ENCODE measurements around the gene WIPF1. TPM values are rescaled to one million over a fixed set of nuclear protein-coding genes. Genes with fewer than 3 reads are reported as not detected.

WIPF1 gene
- total and polyA plus RNA-seq, 7 donors = 9.0 to 51.0 (median 37.8) TPM

DNA sequence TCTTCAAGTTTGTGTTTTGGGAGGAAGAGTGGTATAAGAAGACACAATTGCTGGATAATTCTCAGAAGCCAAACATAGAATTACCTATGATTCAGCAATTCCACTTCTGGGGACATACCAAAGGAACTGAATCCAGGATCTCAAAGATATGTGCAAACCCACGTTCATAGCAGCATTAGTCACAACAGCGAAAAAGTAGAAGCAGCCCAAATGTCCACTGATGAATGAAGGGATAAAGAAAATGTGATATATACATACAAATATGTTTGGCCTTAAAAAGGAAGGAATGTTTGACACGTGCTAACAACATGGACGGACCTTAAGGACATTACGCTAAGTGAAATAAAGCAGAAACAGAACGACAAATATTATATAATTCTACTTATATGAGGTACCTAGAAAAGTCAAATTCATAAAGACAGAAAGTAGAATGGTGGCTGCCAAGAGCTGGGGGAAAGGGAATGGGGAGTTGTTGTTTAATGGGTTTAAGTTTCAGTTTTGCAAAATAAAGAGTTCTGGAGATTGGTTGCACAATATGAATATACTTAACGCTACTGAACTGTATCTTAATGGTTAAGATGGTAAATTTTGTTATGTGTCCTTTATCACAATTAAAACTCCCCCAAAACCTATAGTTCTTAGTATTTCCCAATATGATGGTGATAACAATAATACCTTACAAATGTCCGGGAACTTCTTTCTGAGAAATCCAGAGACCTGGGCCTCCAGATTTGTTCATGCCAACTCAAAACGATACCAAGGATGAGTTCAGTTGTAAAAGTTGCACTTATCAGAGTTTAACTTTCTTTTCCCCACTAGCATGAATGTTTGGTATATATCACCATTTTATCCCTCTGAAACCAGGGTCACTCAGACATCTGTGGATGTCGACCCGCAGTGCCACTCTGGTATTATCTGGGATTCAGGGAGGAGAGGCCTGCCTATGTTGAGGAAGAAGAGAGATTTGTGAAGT is 33.7 kb upstream of the WIPF1 start:
- Histone ChIP-seq H3K4me3 (no peak overlapping the region), H3K27ac (peak overlapping the region in 3 of 4 donors; percentile 33 to 78 (median 65)), H3K4me1 (peaks cover 0 to 81% (median 62%) of the 10 kb centered on the region in 4 donors), H3K9me3 (no peaks in the 10 kb centered on the region), H3K27me3 (no peaks in the 10 kb centered on the region), H3K36me3 (no peaks in the 10 kb centered on the region)
- no peak for TF ChIP-seq EP300 (IDR thresholded peaks at IDR 0.05)
- no peak for TF ChIP-seq POLR2A (IDR thresholded peaks at IDR 0.05)
- WGBS, 2 donors = 81 to 87% methylated on average over 11 of the region's 11 CpGs
- intact Hi-C loops (cut with DNase I) = loop anchor here (5.0 kb wide), 1 partner anchor 51 kb away; no protein-coding TSS in a partner anchor
- no peak for DNase-seq

DNA sequence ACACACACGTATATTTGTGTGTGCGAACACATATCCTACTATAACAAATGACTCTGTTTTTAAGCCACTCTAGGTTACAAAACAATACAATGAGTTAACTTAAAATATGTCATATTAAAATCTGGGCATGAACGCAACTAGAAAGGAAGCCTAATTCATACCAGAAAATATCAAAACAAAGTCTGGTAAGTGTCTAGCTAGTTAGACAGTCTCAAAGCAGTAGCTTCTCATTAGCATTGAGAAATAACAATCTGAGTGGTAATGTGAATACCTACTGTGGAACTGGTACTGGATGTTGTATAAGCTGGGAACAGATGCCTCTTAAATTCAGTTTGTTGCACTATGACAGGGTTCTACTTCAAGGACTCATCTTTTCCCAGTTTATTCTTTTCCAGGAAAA is 32.5 kb upstream of the WIPF1 start:
- TF ChIP-seq POLR2AphosphoS5 (IDR thresholded peaks at IDR 0.05) (peak in 2 of 4 donors; percentile 50 to 56), EP300 (IDR thresholded peaks at IDR 0.05) (no peak)
- Histone ChIP-seq H3K4me1 (peaks cover 0 to 73% (median 56%) of the 10 kb centered on the region in 4 donors), H3K9me3 (no peaks in the 10 kb centered on the region), H3K27me3 (no peaks in the 10 kb centered on the region), H3K4me3 (no peak overlapping the region), H3K27ac (peak overlapping the region; percentile 27 to 78 (median 49)), H3K36me3 (no peaks in the 10 kb centered on the region)
- DNase-seq = no peak
- intact Hi-C loops (cut with DNase I) = loop anchor here (5.0 kb wide), 1 partner anchor 52 kb away; no protein-coding TSS in a partner anchor
- 92 to 96% methylated on average over 3 of the region's 3 CpGs for WGBS, 2 donors

DNA sequence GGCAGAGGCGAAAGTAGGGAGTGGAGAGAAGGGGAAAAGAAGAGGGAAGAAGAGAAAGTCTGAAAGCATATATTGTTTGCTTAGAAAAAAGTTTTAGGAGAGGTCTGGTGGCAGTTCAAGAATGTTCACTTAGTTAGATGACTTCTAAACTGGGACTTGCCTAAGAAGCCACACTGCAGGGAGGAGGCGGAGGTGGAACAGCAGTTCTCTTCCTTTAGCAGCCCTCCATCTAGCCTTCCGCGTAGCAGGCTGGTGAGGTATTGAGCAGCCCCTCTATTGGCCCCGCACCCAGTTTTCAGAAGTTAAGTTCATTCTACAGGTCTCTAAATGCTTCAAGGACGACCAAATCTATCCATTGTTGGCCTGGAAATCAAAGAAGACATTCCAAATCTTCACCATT is 31.9 kb upstream of the WIPF1 start:
- no peaks in the 10 kb centered on the region for H3K36me3 ChIP-seq
- intact Hi-C loops (cut with DNase I) = no loop called here
- H3K4me3 ChIP-seq = no peak overlapping the region
- TF ChIP-seq EP300 (IDR thresholded peaks at IDR 0.05) (no peak), POLR2A (IDR thresholded peaks at IDR 0.05) (no peak), POLR2AphosphoS5 (IDR thresholded peaks at IDR 0.05) (no peak)
- TF ChIP-seq, protein P1, sequence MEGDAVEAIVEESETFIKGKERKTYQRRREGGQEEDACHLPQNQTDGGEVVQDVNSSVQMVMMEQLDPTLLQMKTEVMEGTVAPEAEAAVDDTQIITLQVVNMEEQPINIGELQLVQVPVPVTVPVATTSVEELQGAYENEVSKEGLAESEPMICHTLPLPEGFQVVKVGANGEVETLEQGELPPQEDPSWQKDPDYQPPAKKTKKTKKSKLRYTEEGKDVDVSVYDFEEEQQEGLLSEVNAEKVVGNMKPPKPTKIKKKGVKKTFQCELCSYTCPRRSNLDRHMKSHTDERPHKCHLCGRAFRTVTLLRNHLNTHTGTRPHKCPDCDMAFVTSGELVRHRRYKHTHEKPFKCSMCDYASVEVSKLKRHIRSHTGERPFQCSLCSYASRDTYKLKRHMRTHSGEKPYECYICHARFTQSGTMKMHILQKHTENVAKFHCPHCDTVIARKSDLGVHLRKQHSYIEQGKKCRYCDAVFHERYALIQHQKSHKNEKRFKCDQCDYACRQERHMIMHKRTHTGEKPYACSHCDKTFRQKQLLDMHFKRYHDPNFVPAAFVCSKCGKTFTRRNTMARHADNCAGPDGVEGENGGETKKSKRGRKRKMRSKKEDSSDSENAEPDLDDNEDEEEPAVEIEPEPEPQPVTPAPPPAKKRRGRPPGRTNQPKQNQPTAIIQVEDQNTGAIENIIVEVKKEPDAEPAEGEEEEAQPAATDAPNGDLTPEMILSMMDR (IDR thresholded peaks at IDR 0.05) = no peak
- H3K27ac ChIP-seq = peak overlapping the region in 3 of 4 donors; percentile 33 to 78 (median 65)
- H3K9me3 ChIP-seq = no peaks in the 10 kb centered on the region
- WGBS, 2 donors = 92 to 94% methylated on average over 6 of the region's 6 CpGs
- no peak for DNase-seq
- H3K27me3 ChIP-seq = no peaks in the 10 kb centered on the region
- peaks cover 0 to 70% (median 50%) of the 10 kb centered on the region in 4 donors for H3K4me1 ChIP-seq

DNA sequence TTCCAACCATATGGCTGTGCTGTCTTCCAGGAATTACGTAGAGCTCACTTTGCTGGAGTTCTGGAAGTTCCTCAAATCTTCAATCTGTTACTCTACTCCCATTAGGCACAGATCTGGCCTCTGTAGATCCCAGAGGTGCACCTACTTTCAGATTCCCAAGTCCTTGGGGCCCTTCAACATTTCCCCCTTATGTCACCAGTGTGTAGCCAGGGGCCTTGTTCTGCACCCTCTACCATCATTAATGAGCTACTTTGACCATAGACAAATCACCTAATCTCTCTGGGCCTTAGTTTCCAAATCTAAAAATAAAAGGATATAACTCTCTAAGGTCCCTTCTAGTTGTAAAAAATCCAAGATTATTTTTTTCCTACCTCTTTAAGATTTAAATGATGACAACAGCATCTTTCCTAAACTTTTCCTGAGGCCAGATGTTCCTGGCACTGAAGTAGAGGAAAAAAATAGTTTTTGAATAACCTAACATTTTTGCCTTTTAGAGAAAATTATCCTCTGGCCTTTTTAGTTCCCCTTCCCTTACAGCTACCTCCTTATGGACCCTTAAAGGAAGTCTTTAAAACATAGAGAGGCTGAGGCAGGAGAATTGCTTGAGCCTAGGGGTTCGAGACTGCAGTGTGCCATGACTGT is 31.0 kb upstream of the WIPF1 start:
- Histone ChIP-seq H3K4me3 (no peak overlapping the region), H3K4me1 (peaks cover 0 to 69% (median 42%) of the 10 kb centered on the region in 4 donors), H3K27me3 (no peaks in the 10 kb centered on the region), H3K36me3 (no peaks in the 10 kb centered on the region), H3K27ac (peak overlapping the region in 2 of 4 donors; percentile 65 to 78), H3K9me3 (no peaks in the 10 kb centered on the region)
- no peak for DNase-seq
- TF ChIP-seq POLR2A (IDR thresholded peaks at IDR 0.05) (no peak), POLR2AphosphoS5 (IDR thresholded peaks at IDR 0.05) (no peak), EP300 (IDR thresholded peaks at IDR 0.05) (no peak)
- TF ChIP-seq, protein P1 (IDR thresholded peaks at IDR 0.05) = no peak
- WGBS, 2 donors = 90 to 96% methylated on average over 2 of the region's 2 CpGs
- intact Hi-C loops (cut with DNase I) = no loop called here

DNA sequence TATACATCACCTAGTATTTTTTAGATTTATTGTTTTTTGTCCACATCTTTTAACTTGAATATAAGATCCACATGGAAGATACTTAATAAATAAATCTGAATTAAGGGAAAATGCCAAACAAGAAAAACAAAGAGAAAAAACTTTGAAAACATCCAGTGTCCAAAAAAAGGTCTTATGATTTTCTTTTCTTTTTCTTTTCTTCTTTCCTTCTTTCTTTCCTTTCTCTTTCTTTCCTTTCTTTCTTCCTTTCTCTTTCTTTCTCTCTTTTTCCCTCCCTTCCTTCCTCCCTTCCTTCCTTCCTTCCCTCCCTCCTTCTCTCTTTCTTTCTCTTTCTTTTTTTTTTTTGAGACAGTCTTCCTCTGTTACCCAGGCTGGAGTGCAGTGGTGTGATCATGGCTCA is 29.6 kb upstream of the WIPF1 start:
- TF ChIP-seq POLR2AphosphoS5 (IDR thresholded peaks at IDR 0.05) = no peak
- TF ChIP-seq, protein P1 (IDR thresholded peaks at IDR 0.05) = no peak
- TF ChIP-seq EP300 (IDR thresholded peaks at IDR 0.05) = no peak
- no peak for TF ChIP-seq POLR2A (IDR thresholded peaks at IDR 0.05)
- H3K27ac ChIP-seq = no peak overlapping the region
- intact Hi-C loops (cut with DNase I) = no loop called here
- no peak for DNase-seq
- no peaks in the 10 kb centered on the region for H3K27me3 ChIP-seq
- no peaks in the 10 kb centered on the region for H3K9me3 ChIP-seq
- H3K4me1 ChIP-seq = peaks cover 0 to 63% (median 33%) of the 10 kb centered on the region in 4 donors
- no peak overlapping the region for H3K4me3 ChIP-seq
- H3K36me3 ChIP-seq = no peaks in the 10 kb centered on the region
